Stimulated activated CD4-positive, alpha-beta T cell treated with anti-CD3 and anti-CD28 coated beads, Interleukin-4, amount 100 ng/mL, for 48 hours (primary cell): ENCODE measurements around the gene RRP12.

Experiments used
- DNase-seq, 2 donors: peaks; one replicate each; pipeline ENCODE4 v3.0.0-alpha.2; 2020; ENCODE audit warnings: low read depth in 2 of 2

RRP12 gene

GRCh38 chr10:97319671-97320479, 81.3 kb downstream of the RRP12 start:
- peak; percentile 45 to 48 for DNase-seq

- peak; percentile 82 to 85 for DNase-seq
These were observed 82.1 kb downstream of the RRP12 start, which contains the start of gene FRAT1 for GRCh38 chr10:97318772-97319651. Gene FRAT1 (plus strand): TSS chr10:97319271. CDS start chr10:97319454, 183 bp downstream.

DNA sequence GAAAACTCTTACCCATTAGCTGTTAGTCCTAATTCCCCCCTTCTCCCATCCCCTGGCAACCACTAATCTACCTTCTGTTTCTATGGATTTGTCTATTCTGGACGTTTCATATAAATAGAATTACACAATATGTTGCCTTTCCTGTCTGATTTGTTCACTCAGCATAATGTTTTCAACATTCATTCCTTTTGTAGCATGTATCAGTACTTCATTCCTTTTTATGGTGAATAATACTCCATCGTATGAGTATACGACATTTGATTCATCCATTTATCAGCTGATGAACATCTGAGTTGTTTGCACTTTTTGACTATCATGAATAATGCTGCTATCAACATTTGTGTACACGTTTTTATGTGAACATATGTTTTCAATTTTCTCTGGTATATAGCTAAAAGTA, 86.5 kb downstream of the RRP12 start:
- DNase-seq = no peak

GRCh38 chr10:97312897-97313296, 88.2 kb downstream of the RRP12 start:
- DNase-seq = no peak

DNA sequence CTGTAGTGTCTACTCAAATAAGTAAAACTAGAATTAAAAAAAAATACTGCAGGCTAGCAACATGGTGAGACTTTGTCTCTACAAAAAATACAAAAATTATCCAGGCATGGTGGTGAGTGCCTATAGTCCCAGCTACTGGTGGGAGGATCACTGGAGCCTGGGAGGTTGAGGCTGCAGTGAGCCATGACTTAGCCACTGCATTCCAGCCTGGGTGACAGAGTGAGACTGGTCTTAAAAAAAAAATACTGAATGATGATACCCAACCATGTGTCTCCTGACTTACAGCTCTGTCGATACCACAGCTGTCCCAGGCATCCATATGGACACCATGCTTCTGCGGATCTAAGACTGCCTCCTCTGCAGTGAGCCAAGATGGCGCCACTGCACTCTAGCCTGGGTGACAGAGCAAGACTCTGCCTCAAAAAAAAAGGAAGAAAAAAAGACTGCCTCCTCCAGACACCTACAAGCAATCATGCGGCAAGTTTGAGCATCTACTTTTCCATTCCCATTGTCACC, 90.0 kb downstream of the RRP12 start:
- no peak for DNase-seq

GRCh38 chr10:97307866-97308780, 93.0 kb downstream of the RRP12 start:
- DNase-seq = no peak

DNA sequence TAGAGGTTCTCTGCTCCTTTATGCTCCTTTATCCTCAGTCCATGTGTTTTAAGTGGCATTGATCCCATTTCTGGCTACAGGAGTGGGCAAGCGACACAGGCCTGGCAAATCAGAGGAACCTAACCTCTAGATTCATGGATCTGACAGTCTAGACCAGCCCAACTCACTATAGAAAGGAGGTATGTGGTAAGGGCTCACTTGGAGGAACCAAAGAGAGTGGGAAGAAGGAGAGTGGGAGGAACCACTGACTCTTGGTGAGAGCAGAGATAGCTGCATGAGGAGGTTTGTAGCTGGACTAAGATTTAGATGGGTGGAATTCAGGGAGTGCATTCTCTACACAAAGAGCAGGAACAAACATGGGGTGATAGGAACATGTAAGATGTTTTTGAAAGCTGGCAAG, 93.7 kb downstream of the RRP12 start:
- no peak for DNase-seq
